SK-N-SH treated with all-trans-retinoic acid at 6 μM for 48 hours (cell line): ENCODE results near the gene TECR.

Experiments used
- ISL1 ChIP-seq: fragments of 250-450 bp; sonication (Bioruptor Pico); IDR thresholded peaks from 2 replicates; pipeline ENCODE4 v2.1.2; 2022; ENCODE audit warnings: mild to moderate bottlenecking, moderate library complexity
- RARB ChIP-seq: fragments of 250-450 bp; sonication (Bioruptor Pico); IDR thresholded peaks from 2 replicates; pipeline ENCODE4 v1.8.0; 2021; ENCODE audit warnings: mild to moderate bottlenecking, moderate library complexity
- ZFP3 ChIP-seq: fragments of 250-450 bp; sonication (Bioruptor Pico); IDR thresholded peaks from 2 replicates; pipeline ENCODE4 v1.5.0; 2020; ENCODE audit warnings: mild to moderate bottlenecking, moderate library complexity

GRCh38 chr19:14567079-14567478 lies 37.7 kb downstream of the TECR start:
- TF ChIP-seq ISL1 (CRISPR knock-in tag) (no peak), ZFP3 (CRISPR knock-in tag) (no peak), RARB (CRISPR knock-in tag) (no peak)
